Inferior parietal cortex (tissue), 1 donor: ENCODE results near the gene ATP6V1G1.
"Not testable (repeated sequence)": the region's sequence is repeated elsewhere in the genome, so short reads cannot be mapped to it uniquely, and the experiment has no call there.

Experiments used
- DNase-seq: peaks from one replicate; pipeline ENCODE4 v3.0.0-alpha.2; 2016; ENCODE audit errors: extremely low spot score

ATP6V1G1 gene, protein sequence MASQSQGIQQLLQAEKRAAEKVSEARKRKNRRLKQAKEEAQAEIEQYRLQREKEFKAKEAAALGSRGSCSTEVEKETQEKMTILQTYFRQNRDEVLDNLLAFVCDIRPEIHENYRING

GRCh38 chr9:114587345-114588202, at the start of gene ATP6V1G1:
TSS of gene ATP6V1G1 (plus strand) at chr9:114587769. CDS start at chr9:114587839, 70 bp downstream.
- DNase-seq: peak; percentile 99

GRCh38 chr9:114538241-114538640, 49.3 kb upstream of the ATP6V1G1 start:
- no peak for DNase-seq

GRCh38 chr9:114539701-114540380, 47.7 kb upstream of the ATP6V1G1 start:
- no peak for DNase-seq

GRCh38 chr9:114545055-114545454, 42.5 kb upstream of the ATP6V1G1 start:
- no peak for DNase-seq

- no peak for DNase-seq
These were observed 40.7 kb upstream of the ATP6V1G1 start for GRCh38 chr9:114546851-114547250.

- no peak for DNase-seq
These were observed 37.8 kb upstream of the ATP6V1G1 start for GRCh38 chr9:114549697-114550330.

DNA sequence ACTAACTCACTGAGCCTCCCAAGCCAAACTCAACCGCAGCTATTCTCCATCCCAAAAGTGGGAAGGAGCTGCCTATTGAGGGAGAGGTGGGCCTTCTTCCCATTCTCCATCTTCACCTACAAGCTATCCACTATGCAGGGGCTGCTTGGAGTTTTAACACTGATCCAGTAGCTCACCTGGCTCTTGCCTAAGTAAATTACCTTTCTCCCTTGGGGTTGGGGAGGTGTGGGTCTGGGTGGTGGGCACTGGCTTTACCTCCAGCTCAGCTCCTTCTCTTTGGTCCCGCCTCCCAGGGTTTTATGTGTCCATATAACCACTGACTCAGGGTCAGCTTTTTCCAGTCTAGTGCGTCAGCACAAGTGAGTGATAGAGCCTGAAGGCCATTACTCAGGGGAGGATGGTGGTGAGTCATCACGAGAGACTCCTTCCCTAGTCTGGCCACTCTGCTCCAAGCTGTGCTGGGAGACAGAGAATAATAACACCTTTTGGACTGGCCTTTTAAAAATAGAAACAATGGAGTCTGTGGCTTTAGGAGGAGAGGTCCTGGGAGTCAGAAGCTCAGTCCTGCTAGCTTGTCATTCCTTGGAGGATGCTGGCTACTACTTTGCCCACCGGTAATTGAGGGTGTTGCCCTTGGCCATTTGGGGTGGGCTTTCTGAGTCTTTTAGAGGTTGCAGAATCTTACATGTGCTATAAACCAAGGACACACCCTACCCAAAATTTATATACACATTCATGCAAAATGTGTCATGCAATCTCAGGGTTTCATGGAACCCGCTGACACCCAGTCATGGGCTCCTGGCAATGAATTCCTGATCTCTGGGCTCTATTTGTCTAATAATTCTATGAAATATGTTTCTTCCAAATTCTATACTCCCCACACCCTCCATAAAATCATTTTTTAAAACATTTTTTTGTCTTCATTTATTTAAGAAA, 35.6 kb upstream of the ATP6V1G1 start:
- peak; percentile 17 for DNase-seq

DNA sequence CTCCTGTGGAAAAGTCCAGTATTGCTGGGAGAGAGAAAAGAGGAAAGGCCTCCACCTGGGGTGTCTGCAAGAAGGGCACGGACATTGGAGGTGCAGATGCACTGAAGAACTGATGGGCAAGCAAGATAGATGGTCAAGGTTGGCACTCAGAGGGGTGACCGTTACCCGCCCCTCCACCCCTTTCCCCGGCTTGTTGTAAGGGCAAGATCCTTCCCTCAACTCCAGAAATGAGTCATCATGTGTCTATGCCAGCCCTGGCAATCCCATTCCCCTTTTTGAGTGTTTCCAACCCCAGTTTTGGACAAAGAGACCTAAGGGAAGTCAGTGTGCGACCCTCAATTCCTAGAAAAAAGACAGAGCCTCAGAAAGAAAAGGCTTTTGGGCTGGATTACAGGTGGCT, 34.9 kb upstream of the ATP6V1G1 start:
- DNase-seq: no peak

GRCh38 chr9:114553202-114553601, 34.4 kb upstream of the ATP6V1G1 start:
- DNase-seq: no peak

- DNase-seq: no peak
These were observed 31.9 kb upstream of the ATP6V1G1 start for GRCh38 chr9:114555696-114556095.

GRCh38 chr9:114558027-114558675, 29.4 kb upstream of the ATP6V1G1 start:
- no peak for DNase-seq

DNA sequence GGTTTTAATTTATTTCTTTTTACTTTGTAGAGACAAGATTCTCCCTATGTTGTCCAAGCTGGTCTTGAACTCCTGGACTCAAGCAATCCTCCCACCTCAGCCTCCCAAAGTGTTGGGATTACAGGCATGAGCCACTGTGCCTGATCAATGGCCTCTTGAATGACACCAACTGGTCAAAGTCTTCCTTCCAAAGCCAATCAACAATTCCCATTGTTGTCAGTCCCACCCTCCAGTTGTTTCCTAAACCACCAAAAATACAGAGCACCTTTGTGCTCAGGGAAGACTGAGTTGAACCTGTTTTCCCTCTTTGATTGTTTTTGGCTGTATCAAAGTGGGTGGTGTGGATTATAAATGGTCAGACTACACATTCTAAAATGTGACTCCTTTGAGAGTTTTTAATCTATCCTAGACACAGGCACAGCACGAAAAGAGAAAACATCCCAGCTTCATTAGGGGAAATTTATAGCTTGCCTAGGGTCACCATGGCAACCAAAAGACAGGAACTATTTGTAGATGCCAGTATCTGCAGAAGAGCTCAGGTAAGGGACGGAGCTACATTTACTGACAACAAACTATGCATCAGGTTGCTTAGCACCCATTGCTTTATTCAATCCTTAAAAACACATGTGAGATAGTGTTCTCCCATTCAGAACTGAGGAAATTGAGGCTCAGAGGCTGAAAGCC, 27.6 kb upstream of the ATP6V1G1 start:
- no peak for DNase-seq

DNA sequence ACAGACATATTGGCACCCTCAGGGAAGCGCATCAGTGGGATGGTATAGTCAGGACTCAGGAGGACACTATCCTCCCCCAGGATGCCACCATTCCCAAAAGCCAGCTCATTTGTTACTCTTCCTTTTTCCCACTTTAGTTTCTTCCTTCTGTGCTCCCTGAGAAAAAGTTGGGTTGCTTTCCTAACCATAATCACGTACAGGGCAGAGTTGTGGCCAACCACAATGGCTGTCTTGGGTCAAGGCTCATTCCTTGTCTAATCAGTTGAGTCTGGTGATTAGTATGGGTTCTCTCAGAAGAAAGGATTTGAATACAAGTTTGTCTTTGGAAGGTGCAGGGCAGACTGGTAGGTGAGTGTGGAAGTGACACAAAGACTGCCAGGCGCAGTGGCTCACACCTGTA, 26.6 kb upstream of the ATP6V1G1 start:
- no peak for DNase-seq

GRCh38 chr9:114561771-114562170, 25.8 kb upstream of the ATP6V1G1 start:
- no peak for DNase-seq

GRCh38 chr9:114565204-114565603, 22.4 kb upstream of the ATP6V1G1 start:
- no peak for DNase-seq

DNA sequence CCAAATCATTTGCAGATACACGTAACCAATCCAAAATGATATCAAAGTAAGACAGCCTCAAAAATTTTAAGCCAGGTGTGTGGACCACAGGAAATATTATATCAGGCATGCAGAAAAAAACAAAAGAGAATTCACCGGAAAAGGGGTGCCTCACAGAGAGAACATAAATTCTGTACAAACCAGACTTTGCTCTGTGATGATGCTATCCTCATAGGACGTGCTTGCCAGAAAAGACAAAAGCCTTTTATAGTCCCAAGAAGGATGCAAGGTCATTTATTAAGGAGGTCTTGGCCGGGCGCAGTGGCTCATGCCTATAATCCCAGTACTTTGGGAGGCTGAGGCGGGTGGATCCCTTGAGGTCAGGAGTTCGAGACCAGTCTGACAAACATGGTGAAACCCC, 16.8 kb upstream of the ATP6V1G1 start:
- DNase-seq: no peak

GRCh38 chr9:114571391-114571790, 16.2 kb upstream of the ATP6V1G1 start:
- DNase-seq: no peak

DNA sequence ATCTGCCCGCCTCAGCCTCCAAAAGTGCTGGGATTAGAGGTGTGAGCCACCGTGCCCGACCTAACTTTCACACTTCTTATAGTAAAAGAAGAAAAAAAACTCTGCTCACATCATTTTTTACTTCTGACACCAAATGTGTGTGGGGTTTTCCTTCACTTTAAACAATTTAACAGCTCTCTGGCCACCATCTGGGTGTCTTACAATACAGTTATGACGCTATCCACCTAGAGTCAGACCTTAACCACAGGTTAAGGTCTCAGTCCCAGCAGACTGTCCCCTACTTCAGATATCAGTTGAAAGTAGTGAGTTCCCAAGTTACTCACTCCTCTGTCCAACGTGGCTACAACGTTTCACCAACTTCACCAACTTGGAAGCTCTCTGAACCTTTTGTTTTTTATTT, 15.4 kb upstream of the ATP6V1G1 start:
- no peak for DNase-seq

GRCh38 chr9:114574438-114574837, 13.1 kb upstream of the ATP6V1G1 start:
- no peak for DNase-seq

DNA sequence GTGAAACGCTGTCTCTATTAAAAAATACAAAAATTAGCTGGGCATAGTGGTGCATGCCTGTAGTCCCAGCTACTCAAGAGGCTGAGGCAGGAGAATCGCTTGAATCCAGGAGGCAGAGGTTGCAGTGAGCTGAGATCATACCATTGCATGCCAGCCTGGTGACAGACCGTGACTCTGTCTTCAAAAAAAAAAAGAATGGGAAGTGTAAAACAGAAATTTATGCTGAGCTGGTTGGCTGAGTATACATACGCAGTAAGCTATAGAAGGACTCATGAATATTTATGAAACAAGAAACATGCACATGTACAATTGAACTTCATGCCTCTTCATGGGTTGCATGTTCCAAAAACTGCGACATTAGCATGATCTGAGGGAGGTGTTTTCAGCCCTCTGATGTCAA, 10.8 kb upstream of the ATP6V1G1 start:
- not testable (repeated sequence) for DNase-seq
